ENCODE measurements around the gene EXOC4.

EXOC4 gene

GRCh38 chr7:134105841-134106240 is 853.0 kb downstream of the EXOC4 start (continued):
- TF ChIP-seq ZBTB11 (tag by site-specific recombination; conservative IDR thresholded peaks at IDR 0.05; ENCODE audit: low read depth): no peak
- no peak for TF ChIP-seq ZNF350 (tag by site-specific recombination; IDR thresholded peaks at IDR 0.05)
- no peak for TF ChIP-seq ZNF544 (tag by site-specific recombination; IDR thresholded peaks at IDR 0.05)
- TF ChIP-seq KLF10 (tag by site-specific recombination; IDR thresholded peaks at IDR 0.05): no peak

- ChIA-PET CTCF (no interaction called here), POLR2A (no interaction called here)
- Histone ChIP-seq H3K36me3 (ENCODE audit: control insufficient read depth in 2 of 2, insufficient read depth in 1 of 2, low read length in 2 of 2) (no peaks in the 10 kb centered on the region), H3K4me3 (ENCODE audit: low read depth, low read length) (no peak overlapping the region), H3K27ac (ENCODE audit: extremely low read depth, low read depth, low read length) (no peak overlapping the region), H3K9me3 (ENCODE audit: control insufficient read depth, insufficient read depth, low read depth, low read length) (no peaks in the 10 kb centered on the region), H3K4me1 (ENCODE audit: control insufficient read depth, insufficient read depth, low read length) (no peaks in the 10 kb centered on the region)
- no peak for TF ChIP-seq TSHZ1 (tag by site-specific recombination; IDR thresholded peaks at IDR 0.05; ENCODE audit: borderline replicate concordance)
- no peak for TF ChIP-seq ZNF221 (tag by site-specific recombination; IDR thresholded peaks at IDR 0.05; ENCODE audit: borderline replicate concordance)
- TF ChIP-seq ZNF146 (tag by site-specific recombination; IDR thresholded peaks at IDR 0.05): no peak
- no peak for TF ChIP-seq ZNF777 (tag by site-specific recombination; IDR thresholded peaks at IDR 0.05; ENCODE audit: borderline replicate concordance)
- no peak for TF ChIP-seq ZNF555 (tag by site-specific recombination; conservative IDR thresholded peaks at IDR 0.05)
- TF ChIP-seq ZNF175 (tag by site-specific recombination; IDR thresholded peaks at IDR 0.05): no peak
- no peak for TF ChIP-seq ZSCAN23 (tag by site-specific recombination; IDR thresholded peaks at IDR 0.05)
- no peak for TF ChIP-seq ZNF169 (tag by site-specific recombination; IDR thresholded peaks at IDR 0.05)
- TF ChIP-seq GLIS1 (tag by site-specific recombination; IDR thresholded peaks at IDR 0.05): no peak
- TF ChIP-seq ZNF747 (tag by site-specific recombination; IDR thresholded peaks at IDR 0.05): no peak
- TF ChIP-seq ZBTB44 (tag by site-specific recombination; IDR thresholded peaks at IDR 0.05): no peak
- TF ChIP-seq GLI4 (tag by site-specific recombination; IDR thresholded peaks at IDR 0.05): no peak
- TF ChIP-seq PRDM2 (tag by site-specific recombination; IDR thresholded peaks at IDR 0.05; ENCODE audit: borderline replicate concordance): no peak
- TF ChIP-seq ZBTB6 (tag by site-specific recombination; IDR thresholded peaks at IDR 0.05): no peak
- no peak for TF ChIP-seq ZNF239 (tag by site-specific recombination; IDR thresholded peaks at IDR 0.05)
- TF ChIP-seq ZNF510 (tag by site-specific recombination; IDR thresholded peaks at IDR 0.05; ENCODE audit: insufficient replicate concordance): no peak
Observed at GRCh38 chr7:134108802-134109201, 855.9 kb downstream of the EXOC4 start.
